HG03064 (cell line): ENCODE results near the gene POPDC3.
"Not testable (repeated sequence)": the region's sequence is repeated elsewhere in the genome, so short reads cannot be mapped to it uniquely, and the experiment has no call there.

Experiments used
- ATAC-seq: cut with Tn5 transposase; IDR thresholded peaks from one replicate; pipeline ENCODE4 v1.9.1; 2021; ENCODE audit warnings: low read depth; ENCODE audit not compliant: unreplicated experiment

The POPDC3 gene

DNA sequence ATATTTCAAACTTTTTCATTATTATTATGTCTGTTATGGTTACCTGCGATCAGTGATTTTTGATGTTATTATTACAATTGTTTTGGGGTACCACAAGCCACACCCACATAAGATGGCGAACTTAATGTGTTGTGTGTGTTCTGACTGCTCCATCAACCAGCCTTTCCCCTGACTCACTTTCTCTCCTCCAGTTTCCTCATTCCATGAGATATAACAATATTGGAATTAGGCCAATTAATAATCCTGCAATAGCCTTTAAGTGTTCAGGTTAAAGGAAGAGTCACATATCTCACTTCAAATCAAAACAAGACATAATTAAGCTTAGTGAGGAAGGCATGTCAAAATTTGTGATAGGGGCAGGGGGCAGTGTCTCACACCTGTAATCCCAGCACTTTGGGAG, 16.3 kb upstream of the POPDC3 start:
- ATAC-seq, result no peak

DNA sequence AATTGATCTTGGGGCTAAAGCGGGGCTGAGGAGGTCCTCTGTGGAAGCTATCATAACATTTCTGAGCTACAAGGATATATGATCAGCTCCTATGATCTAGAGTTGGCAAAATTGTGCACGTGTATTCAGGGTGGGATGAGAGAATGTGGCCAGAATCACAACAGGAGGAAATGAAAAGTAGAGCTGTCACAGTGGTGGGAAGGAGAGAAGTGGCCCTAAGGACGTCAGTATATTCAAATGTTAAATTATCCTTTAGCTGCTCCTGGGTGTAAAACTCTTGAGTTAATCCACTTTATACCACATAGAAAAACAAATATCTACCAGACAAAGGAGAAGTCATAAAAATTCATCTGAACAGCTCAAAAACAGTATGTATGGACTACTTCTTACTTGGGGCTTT, 14.8 kb upstream of the POPDC3 start:
- ATAC-seq, result no peak

DNA sequence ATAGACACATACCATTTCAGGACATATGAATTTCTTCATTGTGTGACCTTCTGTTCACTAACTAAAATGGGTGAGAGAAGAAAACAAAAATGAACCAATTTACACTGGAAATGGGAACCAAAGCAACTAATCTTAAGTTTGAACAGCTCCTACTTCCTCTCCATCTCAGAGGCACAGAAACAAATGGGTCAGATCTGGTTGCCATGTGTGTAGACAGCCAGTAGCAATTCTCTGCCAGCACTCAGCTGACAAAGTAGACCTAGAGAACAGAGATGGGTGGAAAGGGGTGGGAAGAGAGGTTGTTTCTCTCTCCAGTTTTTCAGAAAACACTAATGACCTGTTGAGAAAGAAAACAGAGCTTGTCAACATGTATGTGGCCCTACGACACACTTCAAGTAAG, 14.3 kb upstream of the POPDC3 start:
- ATAC-seq, result no peak

DNA sequence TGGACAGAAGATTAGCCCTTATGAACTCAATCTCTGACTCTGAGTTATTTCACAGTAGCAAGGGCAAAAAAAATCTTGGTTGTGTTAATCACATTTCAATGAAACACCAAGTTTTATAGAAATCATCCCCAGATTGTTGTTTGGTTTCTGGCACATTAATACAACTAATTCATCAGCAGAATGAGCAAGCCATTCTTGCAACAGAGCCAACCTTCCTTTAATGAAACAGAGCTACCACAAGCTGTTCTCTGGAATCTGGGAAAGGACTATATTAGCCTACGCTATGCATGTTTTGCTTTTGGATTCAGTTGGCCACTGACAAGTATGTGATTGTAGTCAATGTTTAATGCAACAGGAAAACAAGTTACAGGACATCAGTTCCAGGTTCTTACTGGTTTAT, 13.8 kb upstream of the POPDC3 start:
- no peak for ATAC-seq

DNA sequence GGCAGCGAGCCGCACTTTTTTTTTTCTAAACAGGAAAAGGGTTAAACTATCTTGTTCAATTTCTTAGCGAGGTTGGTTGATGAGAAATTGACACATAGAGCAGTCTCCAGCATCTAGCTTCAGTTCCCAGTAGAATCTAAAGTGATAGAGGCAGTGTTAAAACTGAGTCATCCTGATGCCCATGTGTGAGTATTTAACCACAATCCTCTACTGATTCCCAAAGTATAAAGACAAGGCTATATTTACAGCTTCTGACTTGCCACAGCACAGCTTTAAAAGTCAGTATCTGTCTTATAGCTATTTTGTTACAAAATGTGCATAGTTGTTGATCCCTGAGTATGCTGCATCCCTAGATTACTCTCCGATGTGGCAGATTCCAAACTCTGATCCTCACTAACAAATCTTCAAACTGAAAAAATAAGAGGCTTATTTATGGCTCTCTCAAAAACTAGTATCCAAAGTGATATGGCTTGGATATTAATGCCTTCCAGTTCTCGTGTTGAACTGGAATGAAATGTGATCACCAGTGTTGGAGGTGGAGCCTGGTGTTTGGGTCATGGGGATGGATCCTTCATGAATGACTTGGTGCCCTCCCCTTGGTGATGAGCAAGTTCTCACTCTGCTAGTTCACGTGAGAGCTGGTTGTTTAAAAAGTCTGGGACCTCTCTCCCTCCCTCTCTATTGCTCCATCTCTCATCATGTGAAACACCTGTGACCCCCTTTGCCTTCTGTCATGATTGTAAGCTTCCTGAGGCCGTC, 13.1 kb upstream of the POPDC3 start:
- no peak for ATAC-seq

DNA sequence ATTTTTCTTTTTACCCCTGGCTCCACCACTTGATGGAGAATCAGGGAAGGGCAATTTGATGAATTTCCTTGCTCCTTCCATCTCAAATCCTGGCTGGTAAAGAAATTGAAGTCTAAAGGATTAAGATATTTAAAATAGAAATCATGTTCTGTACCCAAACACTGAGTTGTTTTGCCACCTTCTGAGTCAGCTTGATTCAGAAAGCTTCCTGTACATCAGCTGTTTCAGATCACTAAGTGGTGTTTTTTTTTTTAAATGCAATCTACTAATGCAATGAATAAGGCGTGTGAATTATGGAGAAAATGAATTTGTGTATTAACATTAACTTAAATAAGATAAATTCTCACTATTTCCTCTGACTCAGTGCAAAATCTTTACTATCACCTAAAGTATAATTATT, 11.5 kb upstream of the POPDC3 start:
- ATAC-seq, result no peak

DNA sequence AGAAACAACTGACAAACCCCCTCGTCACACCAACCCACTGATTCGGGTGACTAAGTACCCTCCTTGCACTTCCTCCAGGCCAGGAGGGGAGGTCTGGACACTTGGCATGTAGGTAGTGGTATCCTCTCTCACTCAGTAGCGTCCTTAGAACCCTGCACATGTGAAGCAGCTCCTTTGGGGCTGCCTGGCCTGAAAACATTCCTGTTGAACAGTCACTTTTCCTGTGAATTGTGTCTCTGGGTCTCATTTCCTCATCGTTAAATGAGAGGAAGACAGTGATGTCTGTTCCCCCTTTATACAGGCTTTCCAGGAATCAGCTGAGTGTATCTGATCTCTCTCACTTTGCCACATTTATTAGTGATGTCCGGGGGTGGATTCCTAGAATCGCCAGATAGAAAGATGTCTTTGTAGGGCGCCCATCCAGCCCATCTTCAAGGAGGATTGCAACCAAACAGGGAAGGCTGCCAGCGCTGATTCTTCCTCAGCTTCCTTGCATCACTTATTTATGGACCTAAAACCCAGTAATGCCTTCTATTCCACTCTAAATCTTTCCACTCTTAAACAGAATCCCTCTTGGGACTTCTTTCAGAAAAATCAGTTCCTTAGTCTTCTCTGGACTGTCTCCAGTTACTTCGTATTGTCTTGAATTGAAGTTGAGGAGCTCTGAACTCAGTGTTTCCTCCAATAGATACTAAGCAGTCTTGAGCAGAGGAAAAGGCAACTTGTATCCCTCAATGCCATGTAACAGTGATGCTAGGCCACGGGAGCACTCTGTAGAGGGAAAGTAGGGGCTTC, 9.4 kb upstream of the POPDC3 start:
- no peak for ATAC-seq

DNA sequence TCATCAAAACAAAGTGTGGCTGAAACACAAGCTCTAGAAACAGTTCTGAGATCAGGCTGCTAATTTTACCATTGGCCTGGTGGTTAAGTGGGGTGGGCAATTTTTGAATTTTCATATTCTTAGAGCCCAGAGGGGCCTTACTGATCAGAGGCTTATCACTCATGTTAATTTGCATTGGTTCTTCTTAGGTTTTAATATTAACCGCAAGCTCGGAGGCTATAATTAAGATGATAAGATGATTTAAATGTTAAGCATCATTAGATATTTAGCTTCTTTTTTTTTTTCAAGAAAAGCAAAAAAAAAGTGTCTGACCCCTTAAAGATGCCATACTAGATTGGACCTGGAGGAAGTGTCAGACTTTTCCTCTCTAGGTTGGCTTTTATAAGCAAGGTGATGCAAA, 8.4 kb upstream of the POPDC3 start:
- no peak for ATAC-seq

DNA sequence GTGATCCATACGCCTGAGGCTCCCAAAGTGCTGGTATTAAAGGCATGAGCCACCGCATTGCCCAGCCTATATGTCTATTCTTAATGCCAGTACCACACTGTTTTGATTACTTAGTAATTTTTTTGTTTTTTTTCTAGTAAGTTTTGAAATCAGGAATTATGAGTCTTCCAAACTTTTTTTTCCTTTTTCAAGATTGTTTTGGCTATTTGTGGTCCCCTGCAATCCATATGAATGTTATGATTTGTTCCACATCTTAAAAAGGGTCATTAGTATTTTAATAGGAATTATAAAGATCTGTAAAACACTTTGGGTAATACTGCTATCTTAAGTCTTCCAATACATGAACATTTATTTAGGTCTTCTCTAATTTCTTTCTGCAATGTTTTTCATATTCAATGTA, 6.8 kb upstream of the POPDC3 start:
- no peak for ATAC-seq

DNA sequence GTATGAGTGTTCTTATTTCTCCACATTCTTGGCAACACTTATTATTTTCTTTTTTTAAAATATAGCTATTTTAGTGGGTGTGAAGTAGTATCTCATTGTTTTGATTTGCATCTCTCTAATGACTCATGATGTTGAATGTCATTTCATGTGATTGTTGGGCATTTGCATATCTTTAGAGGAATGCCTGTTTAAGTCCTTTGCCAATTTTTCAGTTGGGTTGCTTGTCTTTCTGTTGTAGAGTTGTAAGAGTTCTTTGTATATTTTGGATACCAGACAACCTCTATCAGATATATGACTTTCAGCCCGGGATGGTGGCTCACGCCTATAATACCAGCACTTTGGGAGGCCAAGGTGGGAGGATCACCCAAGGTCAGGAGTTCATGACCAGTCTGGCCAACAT, 5.1 kb upstream of the POPDC3 start:
- ATAC-seq, result no peak

DNA sequence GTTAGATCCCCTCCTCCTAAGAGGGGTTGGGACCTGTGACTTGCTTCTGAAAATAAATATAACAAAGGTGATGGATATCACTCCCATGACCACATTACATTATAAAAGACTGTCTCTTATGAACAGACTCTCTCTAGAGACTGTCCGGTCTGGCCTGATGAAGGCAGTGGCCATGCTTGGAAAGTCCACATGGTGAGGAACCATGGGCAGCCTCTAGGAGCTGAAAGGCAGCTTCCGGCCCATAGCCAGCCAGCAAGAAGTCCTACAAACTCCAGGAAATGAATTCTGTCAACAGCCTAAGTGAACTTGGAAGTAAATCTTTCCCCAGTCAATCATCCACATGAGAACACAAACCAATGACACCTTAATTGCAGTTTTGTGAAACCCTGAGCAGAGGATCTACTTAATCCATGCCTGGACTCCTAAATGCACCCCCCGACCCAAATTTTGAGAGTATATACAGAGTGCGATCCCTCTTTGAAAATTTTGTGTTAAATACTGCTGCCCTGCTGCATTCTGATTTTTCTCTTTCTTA, 2.2 kb upstream of the POPDC3 start:
- no peak for ATAC-seq

DNA sequence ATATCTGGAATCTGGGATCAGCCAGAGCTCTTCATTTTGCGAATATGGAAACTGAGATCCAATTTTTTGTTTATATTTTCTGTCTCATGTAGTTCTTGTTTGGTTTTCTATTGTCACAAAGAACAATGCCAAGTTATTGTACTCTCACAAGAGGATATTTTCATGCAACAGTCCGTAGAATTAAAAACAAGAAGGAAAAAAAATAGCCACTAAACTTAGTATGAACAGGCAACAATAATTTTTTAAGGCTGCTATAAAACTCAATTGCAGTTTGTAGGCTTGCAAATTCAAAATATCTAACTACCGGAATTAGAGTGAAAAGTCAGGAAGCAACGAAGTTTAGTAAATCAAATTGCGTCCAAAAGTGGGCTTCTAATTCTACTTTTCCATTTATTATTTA, 1.2 kb downstream of the POPDC3 start:
- no peak for ATAC-seq

DNA sequence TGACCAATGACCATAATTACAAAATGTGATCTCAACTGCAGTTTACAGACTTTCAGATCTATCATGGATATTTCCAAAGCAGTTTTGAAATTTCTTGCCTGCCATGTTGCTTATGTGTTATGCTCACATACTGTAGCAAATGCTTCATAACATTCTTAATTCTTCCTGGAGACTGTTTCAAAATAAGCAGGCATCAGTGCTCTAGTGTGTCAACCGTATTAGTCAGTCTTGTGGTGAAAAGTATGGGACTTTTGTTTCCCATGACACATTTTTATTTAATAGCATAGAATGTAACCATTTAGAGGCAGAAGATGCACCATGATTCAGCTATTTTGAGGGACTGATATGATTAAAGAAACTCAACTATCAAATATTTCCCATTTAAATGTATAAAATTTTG, 1.7 kb downstream of the POPDC3 start:
- no peak for ATAC-seq

DNA sequence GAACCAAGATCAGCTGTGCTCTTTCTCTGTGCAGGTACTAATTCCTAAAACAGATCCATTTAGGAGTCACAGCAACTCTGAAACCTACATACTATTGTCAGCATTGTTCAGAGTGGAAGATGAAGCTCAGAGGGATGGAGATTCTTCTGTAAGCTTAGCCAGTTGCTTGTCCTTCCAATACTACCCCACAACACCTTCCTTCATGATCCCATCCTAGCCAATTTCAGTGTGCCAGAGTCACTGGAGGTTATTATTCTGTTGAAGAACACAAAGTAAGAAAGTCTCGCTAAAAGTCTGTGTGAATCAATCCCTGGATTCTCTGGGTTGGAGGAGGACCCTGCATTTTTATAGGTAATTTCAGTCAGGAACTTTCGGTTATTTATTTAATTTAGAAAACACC, 2.3 kb downstream of the POPDC3 start:
- no peak for ATAC-seq

DNA sequence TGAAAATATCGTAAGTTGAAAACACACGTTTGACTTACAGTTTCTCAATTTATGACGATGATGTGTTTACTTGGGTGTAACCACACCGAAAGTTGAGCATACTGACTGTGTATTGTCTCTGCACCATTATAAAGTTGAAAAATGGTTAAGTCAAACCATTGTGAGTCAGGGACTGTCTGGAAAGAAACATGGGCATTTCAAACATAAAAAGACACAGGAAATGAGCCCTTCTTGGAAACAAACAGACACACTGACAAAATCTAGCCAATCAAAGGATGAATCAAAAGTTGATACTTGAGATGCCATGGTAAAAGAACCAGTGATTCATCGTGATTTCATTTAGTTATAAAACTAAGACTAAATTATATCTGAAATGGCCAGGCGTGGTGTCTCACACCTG, 5.3 kb downstream of the POPDC3 start:
- no peak for ATAC-seq

DNA sequence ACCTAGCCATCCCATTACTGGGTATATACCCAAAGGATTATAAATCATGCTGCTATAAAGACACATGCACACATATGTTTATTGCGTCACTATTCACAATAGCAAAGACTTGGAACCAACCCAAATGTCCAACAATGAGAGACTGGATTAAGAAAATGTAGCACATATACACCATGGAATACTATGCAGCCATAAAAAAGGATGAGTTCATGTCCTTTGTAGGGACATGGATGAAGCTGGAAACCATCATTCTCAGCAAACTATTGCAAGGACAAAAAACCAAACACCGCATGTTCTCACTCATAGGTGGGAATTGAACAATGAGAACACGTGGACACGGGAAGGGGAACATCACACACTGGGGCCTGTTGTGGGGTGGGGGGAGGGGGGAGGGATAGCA, 7.3 kb downstream of the POPDC3 start:
- ATAC-seq, result not testable (repeated sequence)

DNA sequence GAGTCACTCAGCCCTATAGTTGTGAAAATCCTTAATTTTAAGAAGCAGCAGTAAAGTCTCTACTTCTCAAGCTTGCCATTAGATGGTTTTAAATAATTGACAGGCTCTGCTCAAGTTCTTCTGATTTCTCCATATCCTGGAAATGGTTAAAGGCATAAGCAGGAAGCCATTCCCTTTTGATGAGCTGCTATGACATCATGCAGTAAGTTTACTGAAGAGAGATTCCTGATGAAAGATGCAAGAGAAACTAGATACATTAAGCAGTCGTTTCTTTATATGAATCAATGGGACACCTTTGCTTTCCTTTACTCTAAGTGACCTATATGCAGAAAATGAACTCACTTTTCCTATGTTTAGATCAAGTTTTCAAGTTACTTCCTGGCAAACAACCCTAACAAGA, 9.8 kb downstream of the POPDC3 start:
- no peak for ATAC-seq

DNA sequence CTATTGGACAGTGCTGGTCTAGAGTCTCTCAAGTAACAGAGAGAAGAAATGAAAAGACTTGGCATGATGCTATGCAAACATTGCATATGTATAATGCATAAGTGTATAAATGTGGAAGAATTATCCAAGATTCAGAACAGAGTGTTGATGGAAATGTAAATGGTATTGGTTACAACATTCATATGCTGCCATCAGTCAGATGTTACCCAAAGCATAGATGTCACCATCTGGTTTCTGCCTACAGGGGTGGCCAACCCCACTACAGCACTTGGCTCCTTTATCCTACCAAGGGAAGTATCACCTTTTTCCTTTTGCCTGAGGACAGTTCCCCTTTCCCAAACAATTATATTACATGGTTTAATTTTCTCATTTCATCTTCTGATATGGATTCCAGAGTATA, 11.9 kb downstream of the POPDC3 start:
- no peak for ATAC-seq

DNA sequence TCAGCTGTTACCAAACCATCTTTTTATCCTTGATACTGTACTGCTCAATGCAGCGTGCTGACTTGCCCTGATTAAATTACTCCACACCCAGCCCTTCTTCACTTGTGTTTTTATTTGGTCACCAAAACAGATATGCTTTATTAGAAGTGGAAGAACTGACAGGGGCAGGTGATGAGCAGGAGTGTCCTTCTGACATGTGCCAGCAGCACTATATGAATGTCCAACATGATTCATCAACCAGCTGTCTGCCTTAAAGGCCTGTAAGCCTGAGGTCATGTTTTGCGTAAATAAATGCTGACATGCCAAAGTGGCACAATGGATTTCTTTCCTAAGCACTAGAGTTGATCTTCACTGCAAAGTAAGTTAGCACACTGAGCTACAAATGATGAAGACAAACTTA, 15.4 kb downstream of the POPDC3 start:
- no peak for ATAC-seq

DNA sequence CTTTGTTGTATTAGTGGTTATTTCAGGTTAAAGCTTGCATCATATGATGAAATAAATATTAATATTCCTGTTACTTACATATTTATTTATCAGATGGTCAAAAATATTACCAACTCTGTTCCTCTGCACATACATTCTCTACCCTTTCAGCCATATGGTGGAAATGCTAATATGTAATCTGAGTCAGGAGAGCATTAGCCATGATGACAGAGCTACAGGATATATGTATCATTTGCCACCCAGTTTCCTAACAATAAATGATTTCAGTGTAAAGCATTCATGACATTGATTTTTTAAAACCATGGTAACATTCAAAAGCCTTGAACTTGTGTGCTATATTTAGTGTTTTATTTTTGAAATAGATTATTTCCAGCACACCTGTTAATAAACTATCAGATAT, 16.6 kb downstream of the POPDC3 start:
- no peak for ATAC-seq

DNA sequence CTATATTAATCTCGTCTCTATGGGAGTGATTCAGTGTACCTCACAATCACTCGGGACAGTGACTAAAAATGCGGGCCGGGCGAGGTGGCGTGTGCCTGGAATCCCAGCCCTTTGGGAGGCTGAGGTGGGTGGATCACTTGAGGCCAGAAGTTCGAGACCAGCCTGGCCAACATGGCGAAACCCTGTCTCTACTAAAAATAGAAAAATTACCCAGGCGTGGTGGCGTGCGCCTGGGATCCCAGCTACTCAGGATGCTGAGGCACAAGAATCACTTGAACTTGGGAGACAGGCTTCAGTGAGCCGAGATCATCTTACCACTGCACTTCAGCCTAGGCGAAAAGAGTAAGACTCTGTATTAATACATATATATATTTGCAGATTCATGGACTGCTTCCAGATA, 17.4 kb downstream of the POPDC3 start:
- no peak for ATAC-seq

DNA sequence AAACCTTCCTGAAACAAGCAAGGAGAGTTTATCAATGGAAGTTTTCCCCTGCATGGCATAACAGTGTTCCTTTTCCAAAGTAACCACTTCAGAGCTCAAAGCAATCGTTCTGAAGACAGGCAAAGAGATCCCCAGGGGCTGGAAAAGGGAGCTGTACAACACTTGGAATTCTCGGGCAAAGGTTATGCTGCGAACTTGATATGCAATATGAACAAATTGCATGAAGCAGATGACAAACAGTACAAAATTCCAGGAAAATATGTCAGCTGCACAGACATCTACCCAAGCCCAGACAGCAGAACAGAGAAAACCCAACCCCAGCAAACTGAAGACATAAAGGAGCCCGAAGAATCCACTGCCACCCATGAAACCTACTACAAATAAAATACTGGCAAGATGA, 18.4 kb downstream of the POPDC3 start:
- ATAC-seq, result no peak
